Peyer's patch (tissue), 4 donors: ENCODE measurements around the gene ITGB2.

Experiments used
- POLR2A ChIP-seq, 2 donors: fragments of 450-650 bp; IDR thresholded peaks; one replicate each; pipeline ENCODE4 v1.5.1; 2017; ENCODE audit warnings: antibody characterized with exemption in 2 of 2, mild to moderate bottlenecking in 2 of 2, moderate library complexity in 2 of 2
- TF ChIP-seq, protein P1 (sequence below), 6 experiments: fragments of 450-650 bp in 4 of 6; fragments of 200-600 bp in 2 of 6; sonication (generic) in 1 of 6; IDR thresholded peaks; one replicate each; pipeline ENCODE4 v1.5.1; 2017 to 2019; ENCODE audit warnings: antibody characterized with exemption in 6 of 6, mild to moderate bottlenecking in 3 of 6, moderate library complexity in 1 of 6

- TF ChIP-seq, protein P1, sequence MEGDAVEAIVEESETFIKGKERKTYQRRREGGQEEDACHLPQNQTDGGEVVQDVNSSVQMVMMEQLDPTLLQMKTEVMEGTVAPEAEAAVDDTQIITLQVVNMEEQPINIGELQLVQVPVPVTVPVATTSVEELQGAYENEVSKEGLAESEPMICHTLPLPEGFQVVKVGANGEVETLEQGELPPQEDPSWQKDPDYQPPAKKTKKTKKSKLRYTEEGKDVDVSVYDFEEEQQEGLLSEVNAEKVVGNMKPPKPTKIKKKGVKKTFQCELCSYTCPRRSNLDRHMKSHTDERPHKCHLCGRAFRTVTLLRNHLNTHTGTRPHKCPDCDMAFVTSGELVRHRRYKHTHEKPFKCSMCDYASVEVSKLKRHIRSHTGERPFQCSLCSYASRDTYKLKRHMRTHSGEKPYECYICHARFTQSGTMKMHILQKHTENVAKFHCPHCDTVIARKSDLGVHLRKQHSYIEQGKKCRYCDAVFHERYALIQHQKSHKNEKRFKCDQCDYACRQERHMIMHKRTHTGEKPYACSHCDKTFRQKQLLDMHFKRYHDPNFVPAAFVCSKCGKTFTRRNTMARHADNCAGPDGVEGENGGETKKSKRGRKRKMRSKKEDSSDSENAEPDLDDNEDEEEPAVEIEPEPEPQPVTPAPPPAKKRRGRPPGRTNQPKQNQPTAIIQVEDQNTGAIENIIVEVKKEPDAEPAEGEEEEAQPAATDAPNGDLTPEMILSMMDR (IDR thresholded peaks at IDR 0.05) = no peak
- no peak for TF ChIP-seq POLR2A (IDR thresholded peaks at IDR 0.05)
Measured at GRCh38 chr21:44890338-44890931, 30.3 kb downstream of the ITGB2 start.
